ENCODE results near the gene PDZD2.

The PDZD2 gene

GRCh38 chr5:31995714-31996113 is 356.8 kb downstream of the PDZD2 start:
- H3K27me3 ChIP-seq, result no peaks in the 10 kb centered on the region
- DNase-seq, result no peak
- H3K4me1 ChIP-seq, result peaks cover 0 to 12% (median 0%) of the 10 kb centered on the region in 4 donors
- intact Hi-C loops (cut with DNase I; ENCODE audit: low total_unique reads), result no loop called here
- H3K27ac ChIP-seq, result no peak overlapping the region
- peaks cover 0 to 2% (median 0%) of the 10 kb centered on the region in 3 donors for H3K36me3 ChIP-seq
- H3K9me3 ChIP-seq, result no peaks in the 10 kb centered on the region
- H3K4me3 ChIP-seq, result no peak overlapping the region
- no peak for TF ChIP-seq CTCF (IDR thresholded peaks at IDR 0.05)

GRCh38 chr5:31996909-31997308 is 358.0 kb downstream of the PDZD2 start:
- no peak for DNase-seq
- Histone ChIP-seq H3K9me3 (no peaks in the 10 kb centered on the region), H3K4me1 (peaks cover 0 to 11% (median 0%) of the 10 kb centered on the region in 4 donors), H3K4me3 (no peak overlapping the region), H3K36me3 (peaks cover 0 to 10% (median 0%) of the 10 kb centered on the region in 3 donors), H3K27ac (no peak overlapping the region), H3K27me3 (no peaks in the 10 kb centered on the region)
- intact Hi-C loops (cut with DNase I; ENCODE audit: low total_unique reads), result no loop called here
- TF ChIP-seq CTCF (IDR thresholded peaks at IDR 0.05), result no peak

- Histone ChIP-seq H3K9me3 (no peaks in the 10 kb centered on the region), H3K4me1 (no peaks in the 10 kb centered on the region), H3K36me3 (peaks cover 0 to 10% (median 0%) of the 10 kb centered on the region in 3 donors), H3K4me3 (no peak overlapping the region), H3K27ac (no peak overlapping the region), H3K27me3 (no peaks in the 10 kb centered on the region)
- no peak for TF ChIP-seq CTCF (IDR thresholded peaks at IDR 0.05)
- intact Hi-C loops (cut with DNase I; ENCODE audit: low total_unique reads), result no loop called here
- DNase-seq, result no peak
Observed at GRCh38 chr5:31999470-31999869, 360.5 kb downstream of the PDZD2 start.

- intact Hi-C loops (cut with DNase I; ENCODE audit: low total_unique reads), result no loop called here
- DNase-seq, result no peak
- Histone ChIP-seq H3K36me3 (peaks cover 0 to 10% (median 0%) of the 10 kb centered on the region in 3 donors), H3K27ac (no peak overlapping the region), H3K27me3 (no peaks in the 10 kb centered on the region), H3K4me3 (no peak overlapping the region), H3K4me1 (no peaks in the 10 kb centered on the region), H3K9me3 (no peaks in the 10 kb centered on the region)
- no peak for TF ChIP-seq CTCF (IDR thresholded peaks at IDR 0.05)
Observed at GRCh38 chr5:32000731-32001130, 361.8 kb downstream of the PDZD2 start.

GRCh38 chr5:32001284-32001683 is 362.4 kb downstream of the PDZD2 start:
- Histone ChIP-seq H3K27ac (no peak overlapping the region), H3K36me3 (peaks cover 0 to 10% (median 0%) of the 10 kb centered on the region in 3 donors), H3K4me3 (no peak overlapping the region), H3K27me3 (no peaks in the 10 kb centered on the region), H3K4me1 (no peaks in the 10 kb centered on the region), H3K9me3 (no peaks in the 10 kb centered on the region)
- TF ChIP-seq CTCF (IDR thresholded peaks at IDR 0.05), result no peak
- DNase-seq, result no peak
- intact Hi-C loops (cut with DNase I; ENCODE audit: low total_unique reads), result no loop called here

GRCh38 chr5:32001707-32002106 is 362.8 kb downstream of the PDZD2 start:
- Histone ChIP-seq H3K27me3 (no peaks in the 10 kb centered on the region), H3K4me3 (no peak overlapping the region), H3K4me1 (no peaks in the 10 kb centered on the region), H3K27ac (no peak overlapping the region), H3K9me3 (no peaks in the 10 kb centered on the region), H3K36me3 (peaks cover 0 to 10% (median 0%) of the 10 kb centered on the region in 3 donors)
- DNase-seq, result no peak
- no peak for TF ChIP-seq CTCF (IDR thresholded peaks at IDR 0.05)
- intact Hi-C loops (cut with DNase I; ENCODE audit: low total_unique reads), result no loop called here

All from tibial artery (tissue), 4 donors.